Measurements from ENCODE around the gene TOPAZ1. TPM values are rescaled to one million over a fixed set of nuclear protein-coding genes. Genes with fewer than 3 reads are reported as not detected.

Gene TOPAZ1
- total RNA-seq, 1 experiment from 2014 or later = not detected

DNA sequence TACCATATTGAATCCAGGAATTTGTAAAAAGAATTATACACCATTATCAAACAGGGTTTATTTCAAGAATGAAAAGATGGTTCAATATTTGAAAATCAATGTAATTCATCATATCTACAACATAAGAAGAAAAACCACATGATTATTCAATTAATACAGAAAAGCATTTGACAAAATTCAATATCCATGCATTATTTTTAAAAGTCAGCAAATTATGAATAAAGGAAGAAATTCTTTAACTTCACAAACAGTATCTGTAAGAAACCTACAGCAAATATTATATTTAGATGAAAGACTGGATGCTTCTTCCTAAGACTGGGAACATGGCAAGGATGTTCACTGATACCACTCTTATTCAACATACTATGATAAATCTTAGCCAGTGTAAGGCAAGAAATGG is 55.6 kb downstream of the TOPAZ1 start:
- Histone ChIP-seq H3T11ph (ENCODE audit: low read length) (no peak overlapping the region), H3K4me1 (ENCODE audit: insufficient read depth, low read length) (no peaks in the 10 kb centered on the region), H3K14ac (ENCODE audit: insufficient read depth, low read length) (no peak overlapping the region), H2BK20ac (ENCODE audit: low read depth, low read length, poor library complexity, severe bottlenecking) (no peak overlapping the region), H3K23me2 (ENCODE audit: insufficient read length, low read depth, low read length, poor library complexity, severe bottlenecking) (no peaks in the 10 kb centered on the region), H3K27ac (ENCODE audit: insufficient read length, low read depth, low read length) (no peak overlapping the region), H3K79me1 (ENCODE audit: insufficient read depth, low read depth, low read length, poor library complexity, severe bottlenecking) (no peaks in the 10 kb centered on the region), H3K18ac (ENCODE audit: insufficient read length, low read depth, low read length) (no peak overlapping the region), H4K5ac (ENCODE audit: insufficient read length, low read depth, low read length) (no peak overlapping the region), H4K91ac (ENCODE audit: insufficient read length, low read depth, low read length) (no peak overlapping the region), H3K27me3 (ENCODE audit: insufficient read depth, low read length) (no peaks in the 10 kb centered on the region), H3K23ac (ENCODE audit: insufficient read length, low read depth, low read length) (no peak overlapping the region), H3K4ac (ENCODE audit: low read depth, low read length) (no peak overlapping the region), H2BK15ac (ENCODE audit: low read depth, low read length) (no peak overlapping the region), H2BK12ac (ENCODE audit: insufficient read length, low read depth, low read length) (no peak overlapping the region), H3K4me2 (ENCODE audit: insufficient read depth, insufficient read length, low read length) (no peak overlapping the region), H2BK120ac (ENCODE audit: low read depth, low read length, poor library complexity, severe bottlenecking) (no peak overlapping the region), H4K8ac (replicated peaks; ENCODE audit: insufficient read length, low read depth, low read length) (no peak overlapping the region), H2AK5ac (ENCODE audit: insufficient read length, low read length) (no peak overlapping the region), H3K56ac (ENCODE audit: insufficient read length, low read depth, low read length) (no peak overlapping the region), H3K9ac (ENCODE audit: extremely low read depth, insufficient read length, low read length) (no peak overlapping the region), H3K79me2 (ENCODE audit: insufficient read depth, low read length) (no peaks in the 10 kb centered on the region), H2BK5ac (ENCODE audit: insufficient read length, low read length) (no peak overlapping the region), H3K9me3 (ENCODE audit: control insufficient read depth, low read depth, low read length) (no peaks in the 10 kb centered on the region), H4K20me1 (ENCODE audit: control insufficient read depth, insufficient read depth, insufficient read length) (no peaks in the 10 kb centered on the region), H2AFZ (ENCODE audit: low read length) (no peak overlapping the region)
- H3K27me3 Mint-ChIP-seq (ENCODE audit: low read depth) = peaks cover 6% of the 10 kb centered on the region
- TF ChIP-seq, protein P1, sequence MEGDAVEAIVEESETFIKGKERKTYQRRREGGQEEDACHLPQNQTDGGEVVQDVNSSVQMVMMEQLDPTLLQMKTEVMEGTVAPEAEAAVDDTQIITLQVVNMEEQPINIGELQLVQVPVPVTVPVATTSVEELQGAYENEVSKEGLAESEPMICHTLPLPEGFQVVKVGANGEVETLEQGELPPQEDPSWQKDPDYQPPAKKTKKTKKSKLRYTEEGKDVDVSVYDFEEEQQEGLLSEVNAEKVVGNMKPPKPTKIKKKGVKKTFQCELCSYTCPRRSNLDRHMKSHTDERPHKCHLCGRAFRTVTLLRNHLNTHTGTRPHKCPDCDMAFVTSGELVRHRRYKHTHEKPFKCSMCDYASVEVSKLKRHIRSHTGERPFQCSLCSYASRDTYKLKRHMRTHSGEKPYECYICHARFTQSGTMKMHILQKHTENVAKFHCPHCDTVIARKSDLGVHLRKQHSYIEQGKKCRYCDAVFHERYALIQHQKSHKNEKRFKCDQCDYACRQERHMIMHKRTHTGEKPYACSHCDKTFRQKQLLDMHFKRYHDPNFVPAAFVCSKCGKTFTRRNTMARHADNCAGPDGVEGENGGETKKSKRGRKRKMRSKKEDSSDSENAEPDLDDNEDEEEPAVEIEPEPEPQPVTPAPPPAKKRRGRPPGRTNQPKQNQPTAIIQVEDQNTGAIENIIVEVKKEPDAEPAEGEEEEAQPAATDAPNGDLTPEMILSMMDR (conservative IDR thresholded peaks at IDR 0.05) = no peak
- no peaks in the 10 kb centered on the region for H3K4me1 Mint-ChIP-seq
- H3K9me3 Mint-ChIP-seq = no peaks in the 10 kb centered on the region
- no peak overlapping the region for H3K27ac Mint-ChIP-seq
- DNase-seq = no peak
- H3K4me3 Mint-ChIP-seq = no peak overlapping the region
- H3K36me3 Mint-ChIP-seq (ENCODE audit: insufficient read depth in 1 of 3, low read depth in 3 of 3) = no peaks in the 10 kb centered on the region
